GM18861 (cell line): Measurements from ENCODE around the gene BAAT.
A peak's percentile ranks its signal among the peaks of the same experiment; 100 is the strongest.
"Not testable (repeated sequence)": the region's sequence is repeated elsewhere in the genome, so short reads cannot be mapped to it uniquely, and the experiment has no call there.

Experiments used
- ATAC-seq: cut with Tn5 transposase; IDR thresholded peaks from one replicate; pipeline ENCODE4 v1.9.1; 2021; ENCODE audit not compliant: unreplicated experiment

BAAT gene

GRCh38 chr9:101384873-101385536 is at the start of gene BAAT:
Gene BAAT (minus strand): TSS chr9:101385006. CDS start chr9:101371404, 13,602 bp downstream.
- ATAC-seq: not testable (repeated sequence)

GRCh38 chr9:101433229-101433628 is 48.4 kb upstream of the BAAT start:
- ATAC-seq: no peak

- ATAC-seq: no peak
These were observed 47.9 kb upstream of the BAAT start for GRCh38 chr9:101432740-101433139.

- no peak for ATAC-seq
These were observed 47.4 kb upstream of the BAAT start for GRCh38 chr9:101432171-101432570.

GRCh38 chr9:101429736-101430135 is 44.9 kb upstream of the BAAT start:
- no peak for ATAC-seq

- no peak for ATAC-seq
These were observed 44.1 kb upstream of the BAAT start for GRCh38 chr9:101428909-101429308.

GRCh38 chr9:101427957-101428655 is 43.3 kb upstream of the BAAT start:
- peak; percentile 65 for ATAC-seq

- no peak for ATAC-seq
These were observed 42.6 kb upstream of the BAAT start for GRCh38 chr9:101427358-101427757.

GRCh38 chr9:101421653-101422065 is 36.9 kb upstream of the BAAT start:
- ATAC-seq: no peak

- no peak for ATAC-seq
These were observed 35.1 kb upstream of the BAAT start for GRCh38 chr9:101419863-101420262.

- no peak for ATAC-seq
These were observed 34.0 kb upstream of the BAAT start for GRCh38 chr9:101418518-101419430.

- ATAC-seq: no peak
These were observed 33.2 kb upstream of the BAAT start for GRCh38 chr9:101417977-101418376.

- no peak for ATAC-seq
These were observed 32.6 kb upstream of the BAAT start for GRCh38 chr9:101417389-101417788.

- no peak for ATAC-seq
These were observed 30.8 kb upstream of the BAAT start for GRCh38 chr9:101415578-101415977.

GRCh38 chr9:101414839-101415238 is 30.0 kb upstream of the BAAT start:
- no peak for ATAC-seq

GRCh38 chr9:101409079-101409477 is 24.3 kb upstream of the BAAT start:
- no peak for ATAC-seq

- ATAC-seq: no peak
These were observed 23.7 kb upstream of the BAAT start for GRCh38 chr9:101408374-101409078.

GRCh38 chr9:101403516-101404285 is 18.9 kb upstream of the BAAT start:
- ATAC-seq: no peak

- ATAC-seq: no peak
These were observed 15.3 kb upstream of the BAAT start for GRCh38 chr9:101400120-101400519.

GRCh38 chr9:101399643-101399970 is 14.8 kb upstream of the BAAT start:
- no peak for ATAC-seq
